HG03439 (cell line): ENCODE results near the gene PRKAG2.
A peak's percentile ranks its signal among the peaks of the same experiment; 100 is the strongest.

ENCODE experiments used
- ATAC-seq: cut with Tn5 transposase; IDR thresholded peaks from one replicate; pipeline ENCODE4 v1.9.1; 2021; ENCODE audit warnings: mild to moderate bottlenecking, moderate library complexity; ENCODE audit not compliant: unreplicated experiment

The PRKAG2 gene

GRCh38 chr7:151631953-151632749 is 244.8 kb downstream of the PRKAG2 start:
- peak; percentile 73 for ATAC-seq

GRCh38 chr7:151631570-151631952 is 245.4 kb downstream of the PRKAG2 start:
- ATAC-seq = peak; percentile 30

DNA sequence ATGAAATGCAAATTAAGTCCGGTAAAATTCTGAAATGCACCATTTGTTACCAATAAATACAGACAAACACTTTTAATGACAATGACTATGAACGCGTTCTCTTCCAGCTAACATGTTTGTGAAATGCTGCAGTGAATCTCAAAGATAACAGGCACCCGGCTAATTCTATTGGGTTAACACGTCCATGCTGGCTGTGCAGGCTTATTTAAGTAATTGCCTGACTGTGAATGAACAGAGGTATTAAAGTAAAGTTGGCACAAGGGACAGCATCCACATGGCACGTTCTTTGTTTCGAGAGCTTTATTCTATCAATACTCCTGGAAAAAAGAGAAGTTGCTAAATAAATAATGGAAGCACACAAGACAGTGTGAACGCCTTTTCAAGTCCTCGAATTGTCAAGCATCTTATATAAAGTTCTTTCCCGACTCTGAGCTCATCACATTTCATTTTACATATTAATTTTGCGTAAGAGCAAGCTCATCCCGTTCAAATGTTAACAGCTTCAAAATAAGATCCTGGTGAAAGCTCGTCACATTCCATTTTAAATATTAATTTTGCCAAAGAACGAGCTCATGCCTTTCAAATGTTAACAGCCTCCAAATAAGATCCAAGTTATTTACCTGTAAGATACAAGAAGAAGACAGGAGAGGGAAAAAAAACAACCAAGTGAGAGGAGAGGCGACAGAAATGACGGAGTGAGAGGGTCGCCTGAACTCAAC is 245.9 kb downstream of the PRKAG2 start:
- no peak for ATAC-seq

- no peak for ATAC-seq
These were observed 246.6 kb downstream of the PRKAG2 start for GRCh38 chr7:151630358-151630757.

GRCh38 chr7:151629713-151630272 is 247.1 kb downstream of the PRKAG2 start:
- no peak for ATAC-seq

- no peak for ATAC-seq
These were observed 247.9 kb downstream of the PRKAG2 start for GRCh38 chr7:151628846-151629604.

DNA sequence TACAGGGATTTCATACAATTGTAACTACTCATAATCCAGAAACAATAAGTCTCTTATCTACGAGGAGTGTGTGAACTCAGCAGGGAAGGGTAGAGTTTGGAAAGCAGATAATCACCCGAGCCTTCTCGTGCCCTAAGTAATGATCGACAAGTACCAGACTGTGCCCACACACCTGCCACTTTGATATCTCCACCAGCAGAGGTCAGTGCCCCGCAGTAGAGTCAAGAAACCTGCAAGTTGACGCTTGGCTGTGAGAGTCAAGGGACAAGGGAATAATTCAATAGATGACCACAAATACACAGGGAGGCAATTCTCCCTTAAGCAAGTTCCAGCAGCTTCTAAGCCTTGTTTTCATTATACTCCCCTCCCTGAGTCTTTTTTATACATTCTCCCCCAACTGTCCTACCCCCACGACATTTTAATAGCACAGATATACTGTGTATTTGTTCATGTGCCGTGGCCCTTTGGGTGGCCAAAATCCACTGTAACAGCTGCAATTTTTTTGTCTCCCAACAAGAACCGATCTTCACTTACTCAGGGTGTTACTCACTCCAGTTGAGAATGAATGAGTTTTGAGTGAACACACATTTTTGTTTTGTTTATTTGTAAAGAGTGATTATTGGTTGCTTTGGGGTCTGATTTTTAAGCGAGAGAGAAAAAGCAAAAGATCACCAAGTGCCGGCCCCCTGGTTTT is 250.3 kb downstream of the PRKAG2 start:
- no peak for ATAC-seq

DNA sequence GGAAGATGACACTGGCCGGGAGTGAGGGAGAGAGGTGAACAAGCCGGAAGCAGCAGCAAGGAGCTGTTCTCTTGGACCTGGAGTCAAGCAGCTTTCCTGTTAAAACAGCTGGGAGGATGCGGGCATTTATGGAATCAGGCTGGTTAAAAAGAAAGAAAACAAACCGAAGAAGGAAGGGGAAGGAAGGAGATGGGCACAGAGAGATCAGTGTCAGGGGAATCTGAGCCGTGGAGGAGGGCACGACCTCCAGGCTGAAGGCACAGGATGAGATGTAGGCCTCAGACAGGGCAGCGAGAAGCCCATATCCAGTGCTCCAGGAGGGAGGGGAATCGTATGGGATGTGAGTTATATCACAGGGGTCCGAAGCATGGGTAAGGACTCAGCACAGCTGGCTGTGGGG is 251.3 kb downstream of the PRKAG2 start:
- no peak for ATAC-seq

GRCh38 chr7:151624246-151624928 is 252.5 kb downstream of the PRKAG2 start:
- ATAC-seq = no peak

GRCh38 chr7:151623766-151624165 is 253.1 kb downstream of the PRKAG2 start:
- no peak for ATAC-seq

DNA sequence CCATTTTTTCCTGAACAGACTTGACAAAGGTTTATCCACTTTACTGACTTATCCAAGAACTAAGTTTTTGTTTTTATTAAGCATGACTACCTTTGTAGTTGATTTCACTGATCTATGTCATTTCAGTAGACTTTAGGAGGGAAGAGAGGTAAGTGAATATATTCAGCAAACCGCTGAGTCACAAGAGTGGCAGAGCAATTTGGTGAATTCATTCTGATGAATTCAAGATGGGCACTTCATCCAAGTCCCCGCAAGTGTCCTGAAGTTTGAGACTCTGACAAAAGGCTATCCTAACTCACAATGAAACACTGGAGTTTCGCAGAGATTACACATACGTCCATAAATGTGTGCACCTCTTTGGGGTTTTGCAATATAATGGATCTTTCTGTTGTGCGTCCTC is 255.0 kb downstream of the PRKAG2 start:
- no peak for ATAC-seq

- no peak for ATAC-seq
These were observed 260.3 kb downstream of the PRKAG2 start for GRCh38 chr7:151616443-151617213.

GRCh38 chr7:151615784-151616183 is 261.1 kb downstream of the PRKAG2 start:
- ATAC-seq = no peak

DNA sequence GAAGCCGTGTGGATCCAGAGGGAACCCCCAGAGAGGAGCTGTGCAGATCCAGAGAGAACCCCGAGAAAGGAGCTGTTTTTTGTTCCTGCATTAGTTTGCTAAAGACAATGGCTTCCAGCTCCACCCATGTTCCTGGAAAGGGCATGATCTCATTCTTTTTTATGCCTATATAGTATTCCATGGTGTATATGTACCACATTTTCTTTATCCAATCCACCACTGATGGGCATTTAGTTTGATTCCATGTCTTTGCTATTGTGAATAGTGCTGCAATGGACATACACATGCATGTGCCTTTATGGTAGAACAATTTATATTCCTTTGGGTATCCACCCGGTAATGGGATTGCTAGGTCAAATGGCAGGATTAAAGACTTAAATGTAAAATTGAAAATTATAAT is 261.9 kb downstream of the PRKAG2 start:
- ATAC-seq = no peak

GRCh38 chr7:151614019-151614418 is 262.9 kb downstream of the PRKAG2 start:
- no peak for ATAC-seq

GRCh38 chr7:151611878-151612277 is 265.0 kb downstream of the PRKAG2 start:
- ATAC-seq = no peak

DNA sequence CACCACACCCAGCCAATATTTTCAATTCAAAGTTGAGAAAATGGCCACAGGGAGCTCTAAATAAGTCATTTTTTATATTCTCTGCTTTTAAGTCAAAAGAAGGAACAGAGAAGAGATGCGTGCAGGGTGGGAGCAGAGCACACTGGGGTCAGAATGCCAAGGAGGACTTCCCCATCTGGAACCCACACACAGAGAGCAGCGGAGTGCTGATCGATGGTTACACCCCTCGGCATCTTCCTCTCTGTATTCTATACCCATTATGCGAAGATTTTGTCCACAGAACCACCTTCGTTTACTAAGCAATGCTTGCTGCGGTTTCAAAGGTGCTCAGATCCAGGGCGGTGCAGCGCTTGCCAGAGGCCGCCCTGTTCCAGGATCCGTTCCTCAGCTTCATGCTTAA is 265.9 kb downstream of the PRKAG2 start:
- no peak for ATAC-seq

DNA sequence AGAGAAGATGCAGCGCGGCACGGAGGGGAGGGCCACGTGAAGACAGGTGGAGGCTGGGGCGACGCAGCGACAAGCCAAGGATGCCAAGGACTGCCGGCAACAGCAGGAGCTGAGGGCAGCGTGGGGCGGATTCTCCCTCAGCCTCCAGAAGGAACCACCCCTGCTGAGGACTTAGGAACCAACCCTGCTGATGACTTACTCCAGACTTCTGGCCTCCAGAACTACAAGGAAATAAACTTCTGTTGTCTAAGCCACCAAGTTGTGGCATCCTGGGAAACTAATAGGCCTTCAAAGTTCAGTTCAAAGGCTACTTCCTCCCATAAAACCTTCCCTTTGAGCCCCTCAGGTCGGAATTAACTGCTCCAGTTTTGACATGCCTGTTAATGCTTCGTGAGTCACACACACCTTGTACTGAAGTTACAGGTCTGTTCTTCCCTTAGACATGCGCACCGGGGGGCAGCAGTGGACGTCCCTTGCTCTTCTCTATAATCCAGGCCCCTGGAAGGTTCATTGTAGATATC is 268.8 kb downstream of the PRKAG2 start:
- ATAC-seq = no peak

GRCh38 chr7:151607464-151607867 is 269.4 kb downstream of the PRKAG2 start:
- no peak for ATAC-seq
